GM10266 (cell line): ENCODE measurements around the gene SNUPN.
"Not testable (repeated sequence)": the region's sequence is repeated elsewhere in the genome, so short reads cannot be mapped to it uniquely, and the experiment has no call there.

Experiments
- DNase-seq: peaks from one replicate; pipeline ENCODE4 v3.0.0; 2012; ENCODE audit errors: extremely low spot score
- CTCF ChIP-seq: IDR thresholded peaks from 2 replicates; pipeline ENCODE4 v1.5.1; 2012; ENCODE audit warnings: mild to moderate bottlenecking, low read depth; ENCODE audit not compliant: control insufficient read depth, insufficient read depth; ENCODE audit errors: missing control alignments

Gene SNUPN

GRCh38 chr15:75577401-75578172 lies 47.9 kb downstream of the SNUPN start:
- TF ChIP-seq CTCF = no peak
- peak; percentile 35 for DNase-seq

- TF ChIP-seq CTCF = no peak
- DNase-seq = no peak
Observed at GRCh38 chr15:75573648-75574384, 51.7 kb downstream of the SNUPN start.

- DNase-seq = no peak
- TF ChIP-seq CTCF = no peak
Observed at GRCh38 chr15:75570126-75570845, 55.2 kb downstream of the SNUPN start.

GRCh38 chr15:75565062-75565970 lies 60.2 kb downstream of the SNUPN start:
- TF ChIP-seq CTCF = no peak
- DNase-seq = no peak

GRCh38 chr15:75561888-75562287 lies 63.6 kb downstream of the SNUPN start:
- DNase-seq = no peak
- TF ChIP-seq CTCF = no peak

- not testable (repeated sequence) for DNase-seq
Observed at GRCh38 chr15:75559360-75559759, 66.2 kb downstream of the SNUPN start.

GRCh38 chr15:75558955-75559354 lies 66.6 kb downstream of the SNUPN start:
- not testable (repeated sequence) for DNase-seq
